ENCODE results near the gene MPRIP.
"Not testable (repeated sequence)": the region's sequence is repeated elsewhere in the genome, so short reads cannot be mapped to it uniquely, and the experiment has no call there.

The MPRIP gene

GRCh38 chr17:17016199-17017197 lies 25.8 kb upstream of the MPRIP start:
- H3K27ac ChIP-seq (ENCODE audit: low read depth, low read length); H3K36me3 ChIP-seq (ENCODE audit: control insufficient read depth, insufficient read depth, low read length); H3K27me3 ChIP-seq (ENCODE audit: control insufficient read depth, insufficient read depth, low read length); H3K4me1 ChIP-seq (ENCODE audit: control insufficient read depth, insufficient read depth, low read length); H3K9ac ChIP-seq (ENCODE audit: low read length); H3K4me3 ChIP-seq (ENCODE audit: low read length): not testable (repeated sequence)

GRCh38 chr17:17017343-17018014 lies 24.8 kb upstream of the MPRIP start:
- Histone ChIP-seq H3K36me3 (ENCODE audit: control insufficient read depth, insufficient read depth, low read length) (no peaks in the 10 kb centered on the region), H3K27ac (ENCODE audit: low read depth, low read length) (no peak overlapping the region), H3K27me3 (ENCODE audit: control insufficient read depth, insufficient read depth, low read length) (no peaks in the 10 kb centered on the region), H3K4me1 (ENCODE audit: control insufficient read depth, insufficient read depth, low read length) (no peaks in the 10 kb centered on the region), H3K9ac (ENCODE audit: low read length) (no peak overlapping the region), H3K4me3 (ENCODE audit: low read length) (no peak overlapping the region)

GRCh38 chr17:17018021-17018441 lies 24.2 kb upstream of the MPRIP start:
- Histone ChIP-seq H3K27me3 (ENCODE audit: control insufficient read depth, insufficient read depth, low read length) (no peaks in the 10 kb centered on the region), H3K9ac (ENCODE audit: low read length) (no peak overlapping the region), H3K4me3 (ENCODE audit: low read length) (no peak overlapping the region), H3K36me3 (ENCODE audit: control insufficient read depth, insufficient read depth, low read length) (no peaks in the 10 kb centered on the region), H3K27ac (ENCODE audit: low read depth, low read length) (no peak overlapping the region), H3K4me1 (ENCODE audit: control insufficient read depth, insufficient read depth, low read length) (no peaks in the 10 kb centered on the region)

DNA sequence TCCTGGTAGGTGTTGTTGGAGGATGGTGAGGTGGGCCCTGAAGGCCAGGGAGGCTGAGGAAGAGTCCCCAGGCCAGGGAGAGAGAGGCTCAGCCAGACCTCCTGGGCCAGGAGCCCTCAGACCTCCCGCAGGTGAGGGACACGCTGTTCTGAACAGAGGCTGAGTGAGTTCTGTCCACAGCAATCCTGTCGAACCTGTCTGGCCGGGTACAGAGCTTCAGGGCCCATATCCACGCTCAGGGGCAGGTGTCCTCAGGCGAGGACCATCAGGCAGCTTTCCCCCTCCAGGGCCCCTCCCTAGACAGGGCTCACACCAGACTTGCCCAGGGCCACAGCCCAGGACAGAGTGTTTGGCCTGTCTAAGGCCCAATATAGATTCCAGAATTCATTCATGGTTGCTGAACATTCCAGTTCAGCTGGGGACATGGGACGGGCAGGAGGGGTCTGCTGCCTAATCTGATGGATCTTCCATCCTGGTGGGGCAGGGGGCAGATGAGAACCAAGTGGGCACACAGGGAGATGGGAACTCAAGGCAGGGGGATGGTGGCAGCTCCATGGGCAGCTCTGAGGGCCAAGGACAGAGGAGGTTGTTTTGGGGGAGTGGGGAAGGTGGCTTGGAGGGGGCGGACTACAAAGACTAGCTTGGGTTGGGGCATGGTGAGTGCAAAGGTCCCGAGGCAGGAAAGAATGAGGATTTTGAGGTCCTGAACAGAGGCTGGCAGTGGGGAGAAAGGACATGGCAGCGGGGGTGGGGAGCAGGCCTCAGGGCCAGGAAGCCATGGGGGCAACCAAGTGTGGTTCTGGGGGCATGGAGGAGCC lies 23.4 kb upstream of the MPRIP start:
- Histone ChIP-seq H3K4me3 (ENCODE audit: low read length) (no peak overlapping the region), H3K9ac (ENCODE audit: low read length) (no peak overlapping the region), H3K4me1 (ENCODE audit: control insufficient read depth, insufficient read depth, low read length) (no peaks in the 10 kb centered on the region), H3K27me3 (ENCODE audit: control insufficient read depth, insufficient read depth, low read length) (no peaks in the 10 kb centered on the region), H3K36me3 (ENCODE audit: control insufficient read depth, insufficient read depth, low read length) (no peaks in the 10 kb centered on the region), H3K27ac (ENCODE audit: low read depth, low read length) (no peak overlapping the region)

DNA sequence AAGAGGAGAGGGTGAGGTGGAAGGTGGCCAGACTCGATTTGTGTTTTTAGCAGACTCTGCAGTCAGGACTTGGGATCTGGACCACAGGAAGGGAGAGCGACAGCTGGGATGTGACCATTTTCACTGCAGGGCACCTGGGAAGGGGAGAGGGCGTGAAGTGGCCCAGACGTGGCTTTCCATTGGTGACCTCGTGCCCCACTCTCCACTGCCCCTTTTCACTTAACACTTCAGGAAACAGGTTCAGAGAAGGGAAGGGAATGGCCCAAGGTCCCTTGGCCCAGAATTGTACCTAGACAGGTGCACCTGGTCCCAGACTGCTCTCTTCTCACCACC lies 22.9 kb upstream of the MPRIP start:
- no peaks in the 10 kb centered on the region for H3K27me3 ChIP-seq (ENCODE audit: control insufficient read depth, insufficient read depth, low read length)
- H3K27ac ChIP-seq (ENCODE audit: low read depth, low read length): no peak overlapping the region
- no peaks in the 10 kb centered on the region for H3K36me3 ChIP-seq (ENCODE audit: control insufficient read depth, insufficient read depth, low read length)
- H3K4me1 ChIP-seq (ENCODE audit: control insufficient read depth, insufficient read depth, low read length): no peaks in the 10 kb centered on the region
- H3K9ac ChIP-seq (ENCODE audit: low read length): no peak overlapping the region
- no peak overlapping the region for H3K4me3 ChIP-seq (ENCODE audit: low read length)

- H3K4me1 ChIP-seq (ENCODE audit: control insufficient read depth, insufficient read depth, low read length): no peaks in the 10 kb centered on the region
- H3K27me3 ChIP-seq (ENCODE audit: control insufficient read depth, insufficient read depth, low read length): no peaks in the 10 kb centered on the region
- H3K4me3 ChIP-seq (ENCODE audit: low read length): no peak overlapping the region
- H3K36me3 ChIP-seq (ENCODE audit: control insufficient read depth, insufficient read depth, low read length): no peaks in the 10 kb centered on the region
- H3K27ac ChIP-seq (ENCODE audit: low read depth, low read length): no peak overlapping the region
- H3K9ac ChIP-seq (ENCODE audit: low read length): no peak overlapping the region
These were observed 22.3 kb upstream of the MPRIP start for GRCh38 chr17:17019891-17020456.

- Histone ChIP-seq H3K4me3 (ENCODE audit: low read length) (no peak overlapping the region), H3K36me3 (ENCODE audit: control insufficient read depth, insufficient read depth, low read length) (no peaks in the 10 kb centered on the region), H3K27me3 (ENCODE audit: control insufficient read depth, insufficient read depth, low read length) (no peaks in the 10 kb centered on the region), H3K9ac (ENCODE audit: low read length) (no peak overlapping the region), H3K4me1 (ENCODE audit: control insufficient read depth, insufficient read depth, low read length) (no peaks in the 10 kb centered on the region), H3K27ac (ENCODE audit: low read depth, low read length) (no peak overlapping the region)
These were observed 21.4 kb upstream of the MPRIP start for GRCh38 chr17:17020821-17021193.

DNA sequence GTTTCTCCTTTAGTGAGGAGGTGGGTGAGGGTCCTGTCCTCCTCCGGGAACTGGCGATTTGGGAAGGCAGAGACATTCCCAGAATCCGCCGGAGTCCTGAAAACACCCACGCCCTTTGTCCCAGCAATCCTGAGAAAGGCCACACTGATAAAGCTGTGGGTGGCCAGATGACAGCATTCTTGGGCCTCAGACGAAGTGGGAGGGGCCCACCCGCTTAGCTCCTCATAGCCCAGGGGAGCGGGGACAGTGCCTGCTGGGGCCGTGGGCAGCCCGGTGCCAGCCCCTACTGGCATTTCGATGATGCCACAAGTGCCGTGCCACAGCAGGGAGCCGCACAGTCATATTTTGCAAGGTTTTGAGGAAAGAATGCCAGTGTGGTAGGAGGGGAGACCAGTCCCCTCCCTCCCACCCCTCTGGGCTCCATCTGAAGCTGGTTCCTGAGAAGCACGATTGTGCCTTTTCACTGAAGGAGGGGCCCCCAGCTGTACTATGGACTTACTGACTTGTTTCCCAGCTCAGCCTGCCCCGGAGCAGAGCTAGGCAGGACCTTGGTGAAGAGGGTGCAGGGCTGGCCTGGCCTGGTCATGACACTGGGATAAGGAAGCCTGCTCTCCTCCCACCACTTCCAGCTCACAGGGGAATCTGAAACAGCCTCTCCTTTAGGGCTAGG lies 20.9 kb upstream of the MPRIP start:
- no peak overlapping the region for H3K9ac ChIP-seq (ENCODE audit: low read length)
- H3K36me3 ChIP-seq (ENCODE audit: control insufficient read depth, insufficient read depth, low read length): no peaks in the 10 kb centered on the region
- H3K27ac ChIP-seq (ENCODE audit: low read depth, low read length): no peak overlapping the region
- no peaks in the 10 kb centered on the region for H3K27me3 ChIP-seq (ENCODE audit: control insufficient read depth, insufficient read depth, low read length)
- H3K4me3 ChIP-seq (ENCODE audit: low read length): no peak overlapping the region
- H3K4me1 ChIP-seq (ENCODE audit: control insufficient read depth, insufficient read depth, low read length): no peaks in the 10 kb centered on the region

DNA sequence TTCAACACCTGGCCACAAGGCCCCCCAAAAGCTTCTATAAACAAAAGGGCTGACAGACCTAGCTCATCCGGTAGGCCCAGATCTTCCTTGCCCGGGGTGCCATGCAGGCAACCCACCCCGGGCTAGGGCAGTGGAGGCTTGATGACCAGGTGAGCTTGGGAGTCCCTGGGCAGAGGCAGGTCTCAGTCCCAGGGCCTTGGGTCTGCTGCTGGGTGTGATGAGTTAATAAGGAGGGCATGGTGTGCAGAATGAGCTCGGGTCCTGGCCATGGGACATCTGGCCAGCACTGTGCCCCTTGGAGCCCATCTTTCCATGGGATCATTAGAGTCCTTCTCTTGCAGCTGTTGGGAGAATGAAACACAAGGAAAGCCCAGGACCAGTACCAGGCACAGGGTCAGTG lies 20.2 kb upstream of the MPRIP start:
- no peak overlapping the region for H3K4me3 ChIP-seq (ENCODE audit: low read length)
- H3K27me3 ChIP-seq (ENCODE audit: control insufficient read depth, insufficient read depth, low read length): no peaks in the 10 kb centered on the region
- no peak overlapping the region for H3K9ac ChIP-seq (ENCODE audit: low read length)
- H3K4me1 ChIP-seq (ENCODE audit: control insufficient read depth, insufficient read depth, low read length): no peaks in the 10 kb centered on the region
- H3K36me3 ChIP-seq (ENCODE audit: control insufficient read depth, insufficient read depth, low read length): no peaks in the 10 kb centered on the region
- no peak overlapping the region for H3K27ac ChIP-seq (ENCODE audit: low read depth, low read length)

DNA sequence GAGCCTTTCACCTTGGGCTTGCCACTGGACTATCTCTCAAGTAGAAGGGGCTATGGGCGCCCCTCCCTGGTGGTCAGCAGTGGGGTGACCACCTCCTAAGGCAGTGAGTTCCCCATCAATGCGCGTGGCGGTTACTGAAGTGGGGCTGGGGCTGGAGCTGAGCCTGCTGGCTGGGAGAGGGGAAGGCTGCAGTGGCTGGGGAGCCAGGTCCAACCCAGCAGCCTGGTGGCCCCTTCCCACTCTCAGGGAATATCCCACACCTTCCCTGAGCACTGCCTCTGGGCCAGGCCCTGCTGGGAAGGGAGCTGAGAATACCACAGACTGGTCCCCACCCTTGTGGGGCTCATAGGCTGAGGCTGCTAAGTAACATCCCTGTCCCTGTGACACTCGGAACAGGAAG lies 19.8 kb upstream of the MPRIP start:
- Histone ChIP-seq H3K4me3 (ENCODE audit: low read length) (no peak overlapping the region), H3K4me1 (ENCODE audit: control insufficient read depth, insufficient read depth, low read length) (no peaks in the 10 kb centered on the region), H3K27ac (ENCODE audit: low read depth, low read length) (no peak overlapping the region), H3K9ac (ENCODE audit: low read length) (no peak overlapping the region), H3K36me3 (ENCODE audit: control insufficient read depth, insufficient read depth, low read length) (no peaks in the 10 kb centered on the region), H3K27me3 (ENCODE audit: control insufficient read depth, insufficient read depth, low read length) (no peaks in the 10 kb centered on the region)

- H3K36me3 ChIP-seq (ENCODE audit: control insufficient read depth, insufficient read depth, low read length): no peaks in the 10 kb centered on the region
- H3K9ac ChIP-seq (ENCODE audit: low read length): no peak overlapping the region
- H3K4me1 ChIP-seq (ENCODE audit: control insufficient read depth, insufficient read depth, low read length): no peaks in the 10 kb centered on the region
- H3K27me3 ChIP-seq (ENCODE audit: control insufficient read depth, insufficient read depth, low read length): no peaks in the 10 kb centered on the region
- no peak overlapping the region for H3K27ac ChIP-seq (ENCODE audit: low read depth, low read length)
- H3K4me3 ChIP-seq (ENCODE audit: low read length): no peak overlapping the region
These were observed 17.4 kb upstream of the MPRIP start for GRCh38 chr17:17024778-17025300.

Measured in rectal smooth muscle tissue (tissue), 1 donor.